CD4-positive, alpha-beta T cell treated with Interleukin-6 for 4 hours (primary cell): ENCODE data around the gene RPL3.

Experiments
- DNase-seq: peaks from one replicate; pipeline ENCODE4 v3.0.0-alpha.2; 2020; ENCODE audit warnings: mixed read lengths

The RPL3 gene

DNA sequence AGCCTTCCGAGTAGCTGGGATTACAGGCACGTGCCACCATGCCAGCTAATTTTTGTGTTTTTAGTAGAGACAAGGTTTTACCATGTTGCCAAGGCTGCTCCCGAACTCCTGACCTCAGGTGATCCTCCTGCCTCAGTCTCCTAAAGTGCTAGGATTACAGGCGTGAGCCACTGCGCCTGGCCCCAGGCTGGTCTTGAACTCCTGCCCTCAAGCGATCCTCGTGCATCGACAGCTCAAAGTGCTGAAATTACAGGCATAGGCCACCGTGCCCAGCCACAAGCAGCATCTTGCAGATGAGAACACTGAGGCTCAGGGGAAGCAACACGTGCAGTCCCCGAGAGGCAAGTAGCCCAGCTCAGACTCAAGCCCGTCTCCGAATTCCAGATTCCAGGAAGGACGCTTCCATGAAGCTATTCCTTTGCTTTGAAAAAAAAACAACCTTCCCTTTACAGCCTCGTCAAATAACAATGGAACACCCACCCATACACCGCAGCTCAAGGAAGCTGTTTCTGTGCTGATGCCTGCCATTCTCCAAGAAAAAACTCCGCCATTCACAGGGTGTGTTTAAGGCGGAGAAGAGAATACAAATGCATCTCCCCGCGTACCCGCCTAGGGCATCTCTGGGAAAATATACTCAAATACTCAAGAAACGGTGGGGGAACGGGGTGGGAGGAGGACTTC lies 40.1 kb downstream of the RPL3 start:
- no peak for DNase-seq

DNA sequence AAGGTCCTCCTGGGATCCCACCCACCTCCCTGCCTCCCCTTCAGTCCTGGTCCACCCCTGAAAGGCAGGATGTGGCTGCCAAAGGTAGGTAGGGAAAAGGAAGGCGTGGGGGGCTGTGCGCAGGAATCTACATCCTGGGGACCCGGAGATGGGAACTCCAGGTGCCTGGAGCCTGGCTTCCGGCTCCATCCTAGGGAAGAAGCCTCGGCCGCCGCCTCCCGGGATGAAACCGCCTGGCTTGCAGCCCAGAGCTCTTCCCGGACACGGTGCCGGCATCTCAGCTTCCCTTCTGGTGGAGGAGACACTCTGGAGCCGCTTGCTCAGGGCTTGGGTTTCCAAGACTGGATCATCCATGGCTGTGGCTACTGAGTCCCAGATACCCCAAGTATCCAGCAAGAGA lies 41.4 kb downstream of the RPL3 start:
- no peak for DNase-seq

DNA sequence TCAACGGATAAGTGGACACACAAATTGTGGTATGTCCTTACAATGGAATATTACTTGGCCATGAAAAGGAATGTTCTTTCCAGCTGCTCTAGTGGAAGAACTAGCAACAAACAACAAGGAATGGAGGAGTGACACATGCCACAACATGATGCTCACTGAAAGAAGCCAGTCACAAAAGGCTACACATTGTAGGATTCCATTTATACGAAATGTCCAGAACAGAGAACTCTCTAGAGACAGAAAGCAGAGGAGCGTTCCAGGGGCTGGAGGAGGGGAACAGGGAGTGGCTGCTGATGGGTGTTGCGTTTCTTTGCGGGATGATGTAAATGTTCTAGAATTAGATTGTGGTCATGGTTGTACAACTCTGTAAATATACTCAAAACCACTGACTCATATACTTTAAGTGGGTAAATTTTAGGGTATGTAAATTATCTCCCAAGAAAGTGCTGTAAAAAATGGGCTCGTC lies 42.2 kb downstream of the RPL3 start:
- DNase-seq = no peak

DNA sequence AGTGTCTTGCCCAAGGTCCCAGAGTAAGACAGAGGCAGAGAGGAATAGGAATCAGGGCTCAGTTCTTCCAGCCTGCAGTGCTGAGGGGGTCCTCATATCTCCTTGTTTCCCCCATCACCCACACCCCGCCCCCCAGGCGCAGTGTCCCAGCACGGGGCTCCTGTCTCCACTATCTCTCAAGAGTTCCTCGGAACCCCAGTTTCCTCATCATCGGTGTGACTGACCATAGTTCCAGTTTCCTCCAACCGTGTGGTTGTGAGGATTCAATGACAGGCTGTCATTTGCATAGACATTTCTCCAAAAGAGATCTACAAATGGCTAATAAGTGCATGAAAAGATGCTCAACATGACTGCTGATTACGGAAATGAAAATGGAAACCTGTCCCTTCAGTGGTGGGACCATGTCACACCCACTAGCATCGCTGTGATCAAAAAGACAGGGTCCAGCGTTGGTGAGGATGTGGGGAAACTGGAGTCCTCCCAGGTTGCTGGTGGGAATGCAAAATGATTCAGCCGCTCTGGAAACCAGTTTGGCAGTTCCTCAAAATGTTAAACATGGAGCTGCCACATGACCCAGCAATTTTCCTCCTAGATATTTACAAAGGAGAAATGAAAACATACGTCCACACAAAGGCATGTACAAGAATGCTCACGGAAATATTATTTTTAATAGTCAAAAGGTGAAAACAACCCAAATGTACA lies 42.8 kb downstream of the RPL3 start:
- DNase-seq = no peak

DNA sequence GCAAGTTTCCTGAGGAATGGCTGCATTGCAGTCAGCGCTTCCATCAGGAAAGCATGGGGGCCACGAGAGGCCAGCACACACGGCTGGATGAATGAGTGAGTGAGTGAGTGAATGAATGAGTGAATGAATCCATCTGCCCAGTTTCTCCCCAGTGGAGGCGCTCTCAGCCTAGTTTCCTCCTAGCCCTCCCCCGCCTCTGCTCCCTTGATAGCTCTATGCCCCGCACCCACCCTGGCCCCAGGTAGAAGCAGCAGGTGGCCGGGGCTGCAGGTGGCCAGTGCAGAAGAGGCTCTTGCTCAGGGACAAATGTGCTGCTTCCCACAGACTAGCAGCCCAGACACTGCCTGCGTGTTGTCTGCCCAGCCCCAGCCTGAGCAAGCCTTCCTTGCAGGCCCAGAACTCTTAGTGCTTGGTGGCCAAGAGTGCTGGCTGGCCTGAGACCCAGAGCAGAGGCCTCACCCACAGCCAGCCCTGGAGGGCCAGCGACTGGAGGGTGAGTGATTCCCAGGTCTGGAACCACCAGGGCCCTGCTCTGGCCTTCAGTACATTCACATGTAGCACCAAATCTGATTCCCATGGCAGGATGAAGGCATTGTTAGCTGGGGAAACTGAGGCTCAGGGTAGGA lies 43.5 kb downstream of the RPL3 start:
- DNase-seq = no peak

DNA sequence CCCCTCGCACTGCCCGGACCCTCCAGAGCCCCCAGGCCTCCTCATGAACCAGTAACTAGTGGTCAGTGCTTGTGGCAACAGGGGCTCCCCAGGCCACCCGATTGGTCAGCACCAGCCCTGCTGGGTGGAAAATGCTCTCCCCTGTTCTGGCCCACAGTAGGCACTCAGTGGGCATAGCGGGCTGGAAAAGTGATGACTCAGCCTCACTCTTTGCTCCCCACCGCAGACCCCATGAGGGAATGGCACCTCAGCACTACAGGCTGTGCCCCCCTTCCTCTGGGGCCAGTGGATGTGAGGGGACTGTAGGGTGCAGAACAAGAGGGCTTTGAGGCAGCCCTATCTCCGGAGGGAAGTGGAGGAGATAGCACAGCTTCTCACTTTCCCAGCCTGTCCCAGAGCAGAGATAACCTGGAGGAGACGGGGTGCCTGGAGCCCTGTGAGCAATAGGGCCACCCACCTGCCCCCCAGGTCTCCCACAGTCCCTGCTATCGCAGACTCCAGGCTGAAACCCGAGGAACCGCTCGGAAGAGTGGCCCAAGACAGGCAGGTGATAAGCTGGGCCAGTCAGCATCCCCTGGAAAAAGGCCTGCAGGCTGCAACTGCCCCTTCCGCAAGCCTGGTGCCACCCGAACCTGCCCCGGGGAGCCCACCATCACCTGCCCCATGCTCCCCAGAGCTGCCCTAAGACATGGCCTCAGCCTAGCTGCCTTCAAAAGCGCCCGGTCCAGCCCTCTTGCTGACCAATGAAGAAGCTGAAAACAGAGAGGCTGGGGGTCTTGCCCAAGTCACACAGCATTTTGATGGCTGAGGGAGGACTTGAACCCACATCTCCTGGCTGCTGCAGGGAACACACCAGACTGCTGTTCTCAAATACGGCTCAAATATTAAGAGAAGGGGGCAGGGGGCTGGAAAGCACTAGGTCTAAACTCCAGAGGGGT lies 45.2 kb downstream of the RPL3 start:
- DNase-seq = no peak

DNA sequence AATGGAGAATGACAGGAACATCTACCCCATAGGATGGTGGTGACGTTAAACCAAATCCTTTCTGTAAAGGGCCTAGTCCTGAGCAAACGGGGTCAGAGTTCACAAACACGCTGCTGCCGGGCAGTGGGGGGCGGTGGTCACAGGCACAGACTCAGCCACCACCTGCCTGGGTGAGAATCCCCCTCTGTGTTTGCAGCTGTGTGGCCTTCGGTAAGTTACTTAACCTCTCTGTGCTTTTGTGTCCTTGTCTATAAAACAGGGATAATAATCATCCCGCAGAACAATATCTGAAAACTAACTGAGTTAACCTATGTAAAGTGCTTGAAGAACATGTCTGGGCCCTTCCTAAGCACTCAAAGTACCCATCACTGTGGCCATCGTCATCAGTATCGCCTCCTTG lies 48.6 kb downstream of the RPL3 start:
- no peak for DNase-seq

DNA sequence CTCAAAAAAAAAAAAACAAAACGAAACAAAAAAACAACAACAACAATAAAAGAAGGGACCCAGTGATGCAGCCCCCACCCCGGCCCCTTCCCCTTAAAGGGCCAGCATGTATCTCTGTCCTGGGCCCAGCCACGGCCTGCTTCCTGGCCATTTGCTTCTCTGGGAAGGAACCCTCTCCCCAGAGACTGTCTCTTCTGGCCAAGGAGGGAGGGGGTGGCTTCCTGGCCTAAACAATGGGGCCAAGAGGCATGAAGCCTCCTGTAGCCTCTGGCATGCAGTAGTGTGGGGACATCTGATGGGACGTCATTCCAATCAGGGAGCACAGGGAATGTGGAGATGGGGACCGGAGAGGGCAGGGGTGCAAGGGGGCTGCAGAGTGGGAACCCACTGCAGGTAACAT lies 49.1 kb downstream of the RPL3 start:
- DNase-seq = no peak

DNA sequence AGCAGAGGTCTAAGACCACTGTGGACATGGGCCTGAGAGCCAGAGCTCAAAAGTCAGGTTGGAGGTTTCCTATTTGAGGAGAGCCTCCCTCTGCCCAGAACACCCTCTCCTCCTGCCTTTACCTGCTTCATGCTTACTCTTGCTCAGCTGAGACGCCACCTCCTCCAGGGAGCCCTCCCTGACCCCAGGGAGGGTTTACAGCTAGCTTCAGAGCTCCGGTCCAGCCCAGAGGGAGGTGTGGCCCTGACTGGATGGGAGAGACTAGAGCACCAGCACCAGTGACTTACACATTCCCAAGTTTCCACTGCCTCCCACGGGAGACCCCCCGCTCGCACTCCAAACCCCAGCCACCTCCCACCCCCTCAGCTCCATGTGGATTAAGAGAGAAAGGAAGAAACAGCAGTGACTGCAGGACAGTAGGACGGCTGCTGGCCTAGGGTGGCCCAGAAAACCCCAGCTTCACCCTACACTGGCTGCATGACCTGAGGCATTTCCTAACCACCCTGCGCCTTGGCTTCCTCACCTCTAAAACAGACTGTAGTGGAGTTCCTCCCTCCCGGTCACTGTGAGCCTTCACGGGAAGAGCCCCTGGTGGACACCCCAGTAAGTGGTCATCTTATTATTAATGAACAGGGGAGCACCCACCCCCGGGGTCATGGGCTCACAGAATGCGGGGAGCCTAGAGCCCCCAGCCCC lies 50.2 kb downstream of the RPL3 start:
- DNase-seq = no peak

DNA sequence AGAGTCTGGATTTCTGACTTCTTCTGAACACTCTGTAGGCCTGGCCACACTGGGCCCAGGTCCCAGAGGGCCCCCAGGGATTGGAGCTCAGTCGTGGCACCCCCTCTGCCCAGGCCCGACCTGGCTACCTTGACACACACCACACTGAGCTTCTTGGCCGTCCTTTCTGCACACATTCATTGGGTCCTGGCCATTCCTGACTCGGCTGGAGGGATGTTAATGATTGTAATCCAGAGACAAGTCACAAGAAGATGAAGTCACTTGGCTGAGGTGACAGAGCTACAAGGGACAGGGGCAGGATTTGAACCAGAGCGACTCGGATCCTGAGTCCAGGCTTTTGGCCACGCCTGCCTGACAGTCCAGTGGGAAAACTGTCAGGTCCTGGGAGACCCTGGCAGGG lies 50.8 kb downstream of the RPL3 start:
- DNase-seq = no peak

DNA sequence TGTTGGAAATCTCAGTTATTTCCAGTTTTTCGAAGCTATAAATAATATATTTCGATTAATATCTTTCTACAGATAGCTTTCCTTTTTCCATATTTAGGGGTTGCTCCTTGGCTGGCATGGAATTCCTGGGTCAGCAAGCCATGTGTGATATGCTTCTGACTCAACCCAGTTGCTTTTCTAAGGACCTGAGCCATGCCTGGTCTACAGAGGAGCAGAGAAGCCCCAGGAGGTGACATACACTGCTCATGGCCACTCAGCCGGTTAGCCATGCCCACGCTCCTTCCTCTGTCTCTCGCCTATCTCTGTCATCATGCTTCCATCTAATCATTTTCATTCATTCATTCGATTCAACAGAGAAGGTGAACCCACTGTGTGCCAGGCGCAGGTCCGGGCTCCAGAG lies 51.4 kb downstream of the RPL3 start:
- no peak for DNase-seq

DNA sequence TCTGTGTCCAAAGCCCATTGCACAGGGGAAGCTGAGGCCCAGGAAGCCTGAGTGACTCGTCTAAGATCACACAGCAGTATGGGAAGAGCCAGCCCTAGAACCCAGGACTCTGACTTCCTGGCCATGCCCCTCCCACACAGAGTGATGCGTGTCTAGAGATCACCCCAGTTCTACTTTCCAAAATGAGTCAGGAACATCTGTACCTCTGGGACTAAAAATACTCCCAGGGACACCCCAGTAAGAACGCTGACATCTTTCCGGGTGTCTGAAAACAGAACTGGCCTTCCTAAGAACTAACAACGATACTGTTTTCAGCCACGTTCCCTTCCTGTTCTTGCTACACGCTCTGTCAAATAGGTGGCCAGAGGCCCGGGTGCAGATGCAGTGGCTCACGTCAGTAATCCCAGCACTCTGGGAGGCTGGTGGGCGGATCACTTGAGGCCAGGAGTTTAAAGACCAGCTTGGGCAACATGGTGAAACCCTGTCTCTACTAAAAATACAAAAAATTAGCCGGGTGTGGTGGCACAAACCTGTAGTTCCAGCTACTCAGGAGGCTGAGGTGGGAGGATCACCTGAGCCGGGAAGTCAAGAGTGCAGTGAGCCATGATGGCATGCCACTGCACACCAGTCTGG lies 52.9 kb downstream of the RPL3 start:
- DNase-seq = no peak

DNA sequence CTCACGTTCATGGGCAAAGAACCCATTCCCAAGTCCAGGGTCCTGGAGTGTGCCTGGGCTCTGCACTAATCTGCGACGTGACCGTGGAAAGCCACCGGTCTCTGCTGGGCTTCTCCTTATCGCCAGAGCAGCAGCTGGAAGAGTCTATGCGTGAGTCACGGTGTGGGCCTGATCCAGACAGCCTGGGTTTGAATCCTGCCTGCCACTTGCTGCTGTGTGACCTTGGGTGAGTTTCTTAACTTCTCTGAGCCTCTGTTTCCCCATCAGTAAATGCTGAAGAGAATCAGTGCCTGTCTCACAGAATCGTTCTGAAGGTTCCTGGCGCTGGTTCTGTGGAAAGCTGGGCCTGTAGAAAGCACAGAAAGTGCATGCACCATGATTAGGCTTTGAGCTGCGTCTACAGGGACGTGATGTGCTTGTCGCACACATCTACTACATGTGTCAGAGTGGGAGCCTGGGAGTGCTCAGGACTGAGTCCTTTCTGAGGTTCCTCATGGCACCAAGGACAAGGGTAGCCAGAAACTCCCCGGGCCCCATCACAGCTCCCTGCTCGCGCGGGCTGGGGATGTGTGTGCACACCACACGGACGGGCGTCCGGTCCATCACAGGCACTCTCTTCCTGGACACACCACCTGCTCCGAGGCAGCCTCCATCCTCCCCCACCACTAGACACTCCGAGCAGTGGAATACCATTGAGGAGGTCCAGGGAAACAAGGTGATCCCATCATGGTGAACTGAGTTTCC lies 54.1 kb downstream of the RPL3 start:
- DNase-seq = no peak

DNA sequence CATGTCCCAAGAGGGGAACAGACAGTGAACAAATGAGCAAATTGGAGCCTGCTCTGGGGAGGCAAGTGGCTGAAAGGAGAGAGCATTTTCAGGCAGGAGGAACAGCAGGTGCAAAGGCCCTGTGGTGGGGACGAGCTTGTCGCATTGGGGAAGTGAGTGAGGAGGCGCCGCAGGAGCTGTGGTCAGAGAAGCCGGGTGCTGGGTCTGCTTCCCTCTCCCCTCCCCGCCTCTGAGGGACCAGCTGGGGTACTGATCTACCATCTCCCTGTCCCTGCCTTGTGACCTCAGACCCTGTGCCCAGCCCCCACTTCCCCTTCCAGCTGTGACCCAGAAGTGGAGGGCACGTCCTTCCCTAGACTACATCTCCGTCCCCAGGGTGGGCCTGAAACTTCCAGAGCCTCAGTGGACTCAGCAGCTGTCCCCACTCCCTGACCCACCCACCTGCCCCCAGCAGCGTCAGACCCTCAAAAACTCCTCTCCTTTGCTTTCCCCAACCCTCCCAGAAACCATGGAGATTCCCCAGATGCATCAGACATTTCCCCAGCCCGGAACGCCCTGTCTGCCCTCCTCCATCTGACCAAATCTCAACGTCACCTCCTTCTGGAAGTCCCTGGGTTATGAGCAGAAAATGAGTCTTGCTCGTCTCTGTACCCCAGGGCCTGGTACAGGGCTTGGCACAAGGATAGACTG lies 54.9 kb downstream of the RPL3 start:
- DNase-seq = no peak

DNA sequence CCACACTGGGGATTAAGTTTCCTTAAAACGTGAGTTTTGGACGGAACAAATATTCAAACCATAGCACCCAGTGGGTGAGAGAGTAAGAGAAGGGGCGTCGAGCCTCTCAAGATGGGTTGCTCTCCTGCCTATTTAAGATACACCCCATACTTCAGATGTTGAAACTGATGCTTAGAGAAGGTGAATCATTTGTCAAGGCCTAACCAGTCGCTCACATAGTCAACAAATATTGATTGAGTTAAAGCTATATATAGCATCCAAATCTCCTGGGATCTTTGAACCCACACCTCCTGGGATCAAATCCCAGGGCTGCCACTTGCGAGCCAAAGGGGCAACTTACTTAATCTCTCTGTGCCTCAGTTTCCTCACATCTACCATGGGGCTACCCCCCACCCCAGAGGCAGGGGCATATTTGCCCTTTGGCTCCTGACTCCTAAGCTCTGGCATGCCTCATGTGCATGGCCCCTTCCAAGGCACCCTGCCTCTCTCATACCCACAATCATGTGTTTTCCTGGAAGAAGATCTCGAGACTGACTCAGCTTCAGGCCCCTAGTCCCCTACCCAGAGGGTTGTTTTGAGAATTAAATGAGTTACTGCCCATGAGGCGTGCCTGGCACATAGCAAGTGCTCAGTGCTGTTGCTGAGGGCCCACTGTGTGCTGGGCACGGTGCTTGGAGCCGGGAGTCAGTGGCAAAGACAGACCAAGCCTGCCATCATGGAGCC lies 55.6 kb downstream of the RPL3 start:
- DNase-seq = no peak
